IPS-15b (cell line): ENCODE measurements around the gene HGFAC.

Experiments used
- H3K27me3 ChIP-seq: one replicate; pipeline ENCODE4 v1.6.1; 2013; ENCODE audit warnings: low read length; ENCODE audit not compliant: control insufficient read depth, insufficient read depth
- H3K36me3 ChIP-seq: one replicate; pipeline ENCODE4 v1.6.1; 2013; ENCODE audit warnings: low read length; ENCODE audit not compliant: control insufficient read depth, insufficient read depth
- H3K4me1 ChIP-seq: one replicate; pipeline ENCODE4 v1.6.1; 2013; ENCODE audit warnings: mild to moderate bottlenecking, low read length; ENCODE audit not compliant: control insufficient read depth, insufficient read depth
- H3K4me3 ChIP-seq: one replicate; pipeline ENCODE4 v1.5.1; 2013; ENCODE audit warnings: low read depth, low read length
- H3K9ac ChIP-seq: one replicate; pipeline ENCODE4 v1.6.1; 2013; ENCODE audit warnings: low read depth, mild to moderate bottlenecking, low read length
- H3K9me3 ChIP-seq: one replicate; pipeline ENCODE4 v1.6.1; 2013; ENCODE audit warnings: mild to moderate bottlenecking, low read length; ENCODE audit not compliant: control insufficient read depth, insufficient read depth

The HGFAC gene

DNA sequence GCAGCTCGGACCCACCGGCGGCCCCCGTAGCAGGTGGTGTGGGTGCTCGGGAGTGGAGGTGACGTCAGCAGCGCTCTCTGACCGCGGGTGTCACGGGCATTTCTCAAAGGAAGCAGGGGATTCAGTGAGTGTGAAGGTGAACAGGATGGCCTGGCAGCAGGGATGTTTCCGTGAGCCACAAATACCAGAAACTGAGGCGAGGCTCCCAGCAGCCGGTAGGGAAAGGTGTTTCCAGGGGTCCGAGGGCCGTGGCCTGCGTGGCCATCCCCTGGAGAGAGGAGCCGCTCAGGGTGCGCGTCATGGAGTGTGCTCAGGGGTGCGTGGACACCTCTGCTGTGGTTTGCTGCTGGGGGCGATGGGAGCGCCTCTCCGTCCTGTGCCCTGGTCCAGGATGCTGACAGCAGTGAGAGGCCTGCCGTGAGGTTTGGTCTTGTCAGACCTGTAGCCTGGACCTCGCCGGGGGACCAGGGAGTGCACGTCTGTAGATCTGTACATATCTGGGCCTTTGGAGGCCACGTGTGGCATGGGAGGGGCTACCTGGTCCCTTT lies 10.2 kb upstream of the HGFAC start:
- Histone ChIP-seq H3K4me3 (no peak overlapping the region), H3K9ac (no peak overlapping the region), H3K4me1 (peaks cover 2% of the 10 kb centered on the region), H3K9me3 (no peaks in the 10 kb centered on the region), H3K36me3 (no peaks in the 10 kb centered on the region), H3K27me3 (no peaks in the 10 kb centered on the region)

- Histone ChIP-seq H3K27me3 (no peaks in the 10 kb centered on the region), H3K9me3 (no peaks in the 10 kb centered on the region), H3K36me3 (no peaks in the 10 kb centered on the region), H3K9ac (no peak overlapping the region), H3K4me1 (peaks cover 2% of the 10 kb centered on the region), H3K4me3 (no peak overlapping the region)
Observed at GRCh38 chr4:3432381-3432790, 9.4 kb upstream of the HGFAC start.

DNA sequence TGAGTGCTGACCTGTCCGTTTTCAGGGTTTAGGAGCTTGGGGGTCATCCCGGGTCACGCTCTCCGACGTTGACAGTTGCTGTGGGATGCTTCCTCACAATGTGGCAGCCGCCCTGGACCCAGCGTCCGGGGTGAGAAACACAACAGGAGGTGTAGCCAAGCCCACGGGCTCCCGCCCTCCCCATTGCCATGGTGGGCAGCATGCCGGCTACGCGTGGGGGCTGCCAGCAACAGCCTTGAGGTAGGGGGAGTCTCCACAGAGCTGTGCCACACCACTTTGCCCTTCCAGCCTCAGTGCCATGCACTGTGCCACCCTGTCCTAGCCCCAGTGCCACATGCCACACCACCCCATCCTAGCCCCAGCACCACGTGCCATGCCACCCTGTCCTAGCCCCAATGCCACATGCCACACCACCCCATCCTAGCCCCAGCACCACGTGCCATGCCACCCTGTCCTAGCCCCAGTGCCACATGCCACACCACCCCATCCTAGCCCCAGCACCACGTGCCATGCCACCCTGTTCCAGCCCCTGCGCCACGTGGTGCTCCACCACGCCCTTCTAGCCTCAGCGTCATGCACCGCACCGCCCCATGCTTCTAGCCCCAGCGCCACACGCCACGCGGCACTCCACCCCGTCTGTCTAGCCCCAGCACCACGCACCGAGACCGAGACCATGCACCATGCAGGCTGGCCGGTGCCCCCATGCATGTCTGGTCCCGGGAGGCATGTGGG lies 8.5 kb upstream of the HGFAC start:
- Histone ChIP-seq H3K9ac (no peak overlapping the region), H3K4me3 (no peak overlapping the region), H3K27me3 (no peaks in the 10 kb centered on the region), H3K9me3 (no peaks in the 10 kb centered on the region), H3K4me1 (peaks cover 2% of the 10 kb centered on the region), H3K36me3 (no peaks in the 10 kb centered on the region)

GRCh38 chr4:3434881-3435685 lies 6.7 kb upstream of the HGFAC start:
- Histone ChIP-seq H3K9ac (no peak overlapping the region), H3K4me1 (peaks cover 2% of the 10 kb centered on the region), H3K36me3 (no peaks in the 10 kb centered on the region), H3K4me3 (no peak overlapping the region), H3K27me3 (no peaks in the 10 kb centered on the region), H3K9me3 (no peaks in the 10 kb centered on the region)

GRCh38 chr4:3435686-3435956 lies 6.1 kb upstream of the HGFAC start:
- H3K36me3 ChIP-seq: no peaks in the 10 kb centered on the region
- H3K9ac ChIP-seq: no peak overlapping the region
- no peaks in the 10 kb centered on the region for H3K27me3 ChIP-seq
- no peaks in the 10 kb centered on the region for H3K9me3 ChIP-seq
- H3K4me3 ChIP-seq: no peak overlapping the region
- peaks cover 2% of the 10 kb centered on the region for H3K4me1 ChIP-seq

DNA sequence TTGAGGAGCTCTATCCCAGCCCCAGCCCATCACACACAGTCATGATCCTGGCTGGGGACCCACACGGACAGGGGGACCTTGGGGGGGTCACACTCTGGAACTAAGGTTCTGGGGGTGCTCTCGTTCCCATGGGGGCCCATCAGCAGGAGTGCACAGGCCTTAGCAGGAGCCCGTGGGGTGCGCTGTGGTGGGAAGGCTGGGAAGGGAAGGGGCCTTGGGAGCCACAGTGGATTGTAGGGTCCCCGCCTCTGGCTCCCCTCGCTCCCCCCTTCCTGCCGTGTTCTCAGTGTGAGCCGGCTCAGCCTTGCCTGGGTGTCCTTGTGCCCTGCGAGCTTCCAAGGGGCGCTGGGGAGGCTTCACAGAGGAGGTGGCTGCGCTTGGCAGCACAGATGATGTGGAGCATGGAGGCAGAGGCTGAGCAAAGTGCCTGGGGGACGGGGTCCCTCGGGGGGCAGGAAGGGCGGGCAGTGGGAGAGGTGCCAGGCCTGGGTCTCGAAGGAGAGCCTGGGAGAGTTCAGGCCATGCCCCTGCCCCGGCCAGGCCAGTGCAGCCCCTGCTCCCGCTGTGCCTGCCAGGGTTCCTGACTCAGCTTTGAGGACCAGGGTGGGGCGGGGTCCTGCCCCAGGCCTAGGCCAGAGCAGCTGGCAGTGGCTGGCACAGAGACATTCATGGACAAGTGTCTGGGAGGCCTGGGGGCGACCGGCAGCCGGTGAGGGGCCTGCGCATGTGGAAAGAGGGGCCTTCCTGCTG lies 5.5 kb upstream of the HGFAC start:
- H3K9ac ChIP-seq: no peak overlapping the region
- H3K9me3 ChIP-seq: no peaks in the 10 kb centered on the region
- H3K27me3 ChIP-seq: no peaks in the 10 kb centered on the region
- H3K4me3 ChIP-seq: no peak overlapping the region
- peaks cover 2% of the 10 kb centered on the region for H3K4me1 ChIP-seq
- no peaks in the 10 kb centered on the region for H3K36me3 ChIP-seq

DNA sequence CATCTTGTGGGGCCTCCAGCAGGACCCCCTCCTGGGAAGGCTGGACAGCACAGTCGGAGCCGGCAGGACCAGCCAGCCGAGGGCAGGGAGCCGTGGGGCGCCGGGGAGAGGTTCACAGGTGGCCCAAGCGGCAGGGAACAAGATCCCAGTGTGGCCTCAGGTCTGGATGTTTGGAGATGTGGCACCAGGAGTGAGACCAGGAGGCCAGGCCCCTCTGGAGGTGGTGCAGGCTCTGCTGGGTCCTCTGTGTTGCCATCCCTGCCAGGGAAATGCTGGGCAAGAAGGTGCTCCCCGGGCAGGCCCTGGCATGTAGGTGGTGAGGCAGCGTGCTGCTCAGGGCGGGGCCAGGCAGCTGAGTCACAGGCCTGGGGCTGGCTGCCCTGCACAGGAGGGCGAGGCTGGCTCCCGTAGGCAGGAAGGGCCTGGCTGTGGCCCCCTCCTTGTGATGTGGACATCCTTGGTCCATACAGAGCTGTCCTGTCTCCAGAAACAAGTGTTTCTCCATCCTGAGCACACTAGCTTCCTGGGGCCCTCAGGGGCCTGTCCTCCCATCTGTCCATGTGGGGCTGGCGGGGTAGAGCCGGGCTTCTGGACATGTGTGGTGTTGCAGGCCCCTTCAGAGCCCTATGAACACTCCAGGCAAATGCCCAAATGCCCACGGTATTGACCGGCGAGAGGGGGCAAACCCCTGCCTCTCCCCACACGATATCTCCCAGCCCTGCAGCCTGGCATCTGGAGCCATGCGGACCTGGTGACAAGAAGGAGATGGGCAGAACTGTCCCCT lies 4.8 kb upstream of the HGFAC start:
- Histone ChIP-seq H3K4me1 (peaks cover 2% of the 10 kb centered on the region), H3K4me3 (no peak overlapping the region), H3K27me3 (no peaks in the 10 kb centered on the region), H3K9ac (no peak overlapping the region), H3K36me3 (no peaks in the 10 kb centered on the region), H3K9me3 (no peaks in the 10 kb centered on the region)

- Histone ChIP-seq H3K9ac (no peak overlapping the region), H3K27me3 (no peaks in the 10 kb centered on the region), H3K4me1 (peaks cover 2% of the 10 kb centered on the region), H3K9me3 (no peaks in the 10 kb centered on the region), H3K4me3 (no peak overlapping the region), H3K36me3 (no peaks in the 10 kb centered on the region)
Observed at GRCh38 chr4:3437582-3437936, 4.2 kb upstream of the HGFAC start.

DNA sequence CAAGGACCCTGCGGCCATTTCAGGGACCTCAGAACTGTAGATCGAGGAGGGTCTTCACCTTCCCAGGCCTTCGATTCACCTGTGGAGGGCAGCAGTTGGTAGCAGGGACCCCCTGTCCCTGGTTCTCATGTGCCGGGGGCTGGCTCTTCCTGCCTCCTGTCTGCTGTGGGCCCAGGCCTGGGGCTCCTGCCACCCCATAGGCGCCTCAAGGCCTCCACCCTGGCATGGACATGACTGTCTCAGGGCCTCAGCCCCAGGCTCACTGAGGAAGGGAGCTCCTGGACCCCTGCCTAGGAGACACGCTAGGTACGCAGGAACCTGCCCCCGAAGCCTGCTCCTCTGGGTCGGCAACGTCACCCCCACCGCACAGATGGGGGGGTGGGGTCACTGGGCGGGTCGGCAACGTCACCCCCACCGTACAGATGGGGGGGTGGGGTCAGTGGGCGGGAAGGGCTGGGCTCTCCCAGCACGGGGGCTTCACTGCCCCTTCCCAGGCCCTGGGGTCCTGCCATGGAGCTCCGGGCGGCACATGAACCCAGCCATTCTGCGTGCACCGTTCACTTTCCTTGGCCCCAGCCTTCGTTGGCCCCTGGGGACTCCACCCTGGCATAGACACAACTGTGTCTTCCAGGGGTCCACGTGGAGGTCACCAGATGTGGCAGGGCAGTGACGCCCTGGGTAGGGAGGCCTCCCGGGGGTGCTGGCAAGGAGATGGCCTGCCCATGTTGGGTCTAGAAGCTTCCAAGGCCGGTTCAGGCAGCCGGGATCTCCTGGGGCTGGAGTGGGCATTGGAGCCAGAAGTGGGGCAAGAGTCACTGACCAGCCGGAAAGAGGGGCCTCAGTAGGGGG lies 3.5 kb upstream of the HGFAC start:
- no peaks in the 10 kb centered on the region for H3K27me3 ChIP-seq
- H3K36me3 ChIP-seq: no peaks in the 10 kb centered on the region
- H3K9me3 ChIP-seq: no peaks in the 10 kb centered on the region
- peaks cover 2% of the 10 kb centered on the region for H3K4me1 ChIP-seq
- H3K4me3 ChIP-seq: no peak overlapping the region
- H3K9ac ChIP-seq: no peak overlapping the region

GRCh38 chr4:3438847-3439180 lies 3.0 kb upstream of the HGFAC start:
- Histone ChIP-seq H3K27me3 (no peaks in the 10 kb centered on the region), H3K9ac (no peak overlapping the region), H3K4me3 (no peak overlapping the region), H3K36me3 (no peaks in the 10 kb centered on the region), H3K4me1 (peaks cover 2% of the 10 kb centered on the region), H3K9me3 (no peaks in the 10 kb centered on the region)

- no peak overlapping the region for H3K9ac ChIP-seq
- peaks cover 2% of the 10 kb centered on the region for H3K4me1 ChIP-seq
- no peaks in the 10 kb centered on the region for H3K27me3 ChIP-seq
- H3K36me3 ChIP-seq: no peaks in the 10 kb centered on the region
- H3K4me3 ChIP-seq: no peak overlapping the region
- no peaks in the 10 kb centered on the region for H3K9me3 ChIP-seq
Observed at GRCh38 chr4:3439391-3439790, 2.4 kb upstream of the HGFAC start.
